Coronary artery (tissue), 2 donors: ENCODE measurements around the gene ZFHX3.

Experiments used
- DNase-seq: peaks from one replicate; pipeline ENCODE4 v3.0.0-alpha.2; 2017; ENCODE audit warnings: low spot score
- H3K27ac ChIP-seq, 2 donors: fragments of 200-600 bp; sonication (generic); one replicate each; pipeline ENCODE4 v1.5.1; 2016 to 2019
- H3K4me3 ChIP-seq: fragments of 200-600 bp; sonication (generic); 2 replicates; pipeline ENCODE4 v1.5.1; 2016; ENCODE audit warnings: mild to moderate bottlenecking, moderate library complexity
- CTCF ChIP-seq: fragments of 200-600 bp; sonication (generic); IDR thresholded peaks from one replicate; pipeline ENCODE4 v1.5.1; 2019; ENCODE audit warnings: antibody characterized with exemption

Gene ZFHX3

DNA sequence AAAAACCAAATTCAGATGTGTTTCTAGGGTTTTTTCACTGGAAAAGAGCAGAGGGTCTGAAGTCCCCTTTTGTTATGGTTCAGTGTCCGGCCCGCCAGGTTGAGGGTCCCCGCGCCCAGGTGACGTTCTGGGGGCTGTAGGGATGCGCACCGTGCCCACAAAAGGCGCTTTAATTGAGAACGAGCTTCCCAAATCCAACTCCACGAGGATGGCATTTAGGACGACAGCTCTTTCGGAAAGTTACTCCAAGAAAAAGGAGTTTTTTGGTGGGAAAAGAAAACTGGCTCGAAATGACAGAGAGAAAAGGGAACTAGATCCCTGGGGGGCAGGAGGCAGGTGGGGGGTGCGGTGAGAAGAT lies 15.9 kb upstream of the ZFHX3 start:
- peak overlapping the region; percentile 79 for H3K4me3 ChIP-seq
- TF ChIP-seq CTCF: no peak
- peak overlapping the region; percentile 99 for H3K27ac ChIP-seq
- no peak for DNase-seq

DNA sequence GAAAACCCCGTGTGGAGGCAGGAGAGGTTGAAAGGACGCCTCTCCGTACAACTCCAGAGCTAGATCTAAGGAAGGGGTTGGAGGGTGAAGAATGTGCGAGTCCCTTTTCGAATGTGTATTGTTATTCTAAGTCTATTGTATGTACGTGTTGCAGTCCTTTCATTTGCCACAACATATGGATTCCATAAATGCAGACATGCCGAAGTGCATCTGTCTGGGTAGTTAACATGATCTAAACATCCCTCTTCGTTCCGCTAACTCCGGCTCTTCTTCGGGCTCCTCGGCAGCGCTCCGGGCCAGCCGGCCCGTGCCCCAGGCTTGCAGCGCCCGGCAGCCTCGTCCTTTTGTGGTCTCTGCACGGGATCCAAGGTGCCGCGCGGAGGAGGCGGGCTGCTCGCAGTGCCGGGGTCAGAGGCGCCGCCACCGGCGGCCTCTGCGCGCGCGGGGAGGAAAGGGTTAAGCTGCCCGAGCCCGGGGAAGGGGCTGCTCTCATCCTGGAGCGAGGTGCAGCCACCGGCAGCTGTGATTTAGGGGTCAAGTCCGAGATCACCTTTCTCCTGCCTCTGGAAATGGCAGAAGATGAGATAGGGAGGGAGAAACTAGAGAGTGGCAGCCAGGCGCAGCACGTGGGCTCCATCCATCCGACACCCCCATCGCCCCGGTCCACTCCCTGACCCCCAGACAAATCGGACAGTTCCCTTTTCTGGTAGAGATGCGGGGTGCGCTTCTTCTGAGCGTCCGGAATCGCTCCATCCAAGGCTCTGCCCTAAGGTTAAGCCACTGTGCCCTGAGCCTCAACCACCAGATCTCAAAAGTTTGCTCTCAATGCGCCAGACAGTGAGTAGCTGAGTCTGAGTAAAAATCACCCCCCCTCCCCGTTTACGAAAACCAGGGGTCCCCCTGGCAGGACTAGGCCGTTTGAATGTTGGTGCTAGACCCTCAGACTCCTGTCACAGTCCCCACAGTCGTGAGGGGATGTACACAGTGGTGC lies 15.1 kb upstream of the ZFHX3 start:
- Histone ChIP-seq H3K27ac (peak overlapping the region; percentile 99), H3K4me3 (peak overlapping the region; percentile 79)
- peak; percentile 73 for DNase-seq
- no peak for TF ChIP-seq CTCF

GRCh38 chr16:73062001-73062616 lies 14.2 kb upstream of the ZFHX3 start:
- DNase-seq: no peak
- TF ChIP-seq CTCF: no peak
- Histone ChIP-seq H3K27ac (peak overlapping the region; percentile 99), H3K4me3 (peak overlapping the region; percentile 79)

- DNase-seq: peak; percentile 12
- no peak for TF ChIP-seq CTCF
- peak overlapping the region; percentile 79 for H3K4me3 ChIP-seq
- H3K27ac ChIP-seq: peak overlapping the region; percentile 98 to 99
Observed at GRCh38 chr16:73060892-73061490, 13.1 kb upstream of the ZFHX3 start.

DNA sequence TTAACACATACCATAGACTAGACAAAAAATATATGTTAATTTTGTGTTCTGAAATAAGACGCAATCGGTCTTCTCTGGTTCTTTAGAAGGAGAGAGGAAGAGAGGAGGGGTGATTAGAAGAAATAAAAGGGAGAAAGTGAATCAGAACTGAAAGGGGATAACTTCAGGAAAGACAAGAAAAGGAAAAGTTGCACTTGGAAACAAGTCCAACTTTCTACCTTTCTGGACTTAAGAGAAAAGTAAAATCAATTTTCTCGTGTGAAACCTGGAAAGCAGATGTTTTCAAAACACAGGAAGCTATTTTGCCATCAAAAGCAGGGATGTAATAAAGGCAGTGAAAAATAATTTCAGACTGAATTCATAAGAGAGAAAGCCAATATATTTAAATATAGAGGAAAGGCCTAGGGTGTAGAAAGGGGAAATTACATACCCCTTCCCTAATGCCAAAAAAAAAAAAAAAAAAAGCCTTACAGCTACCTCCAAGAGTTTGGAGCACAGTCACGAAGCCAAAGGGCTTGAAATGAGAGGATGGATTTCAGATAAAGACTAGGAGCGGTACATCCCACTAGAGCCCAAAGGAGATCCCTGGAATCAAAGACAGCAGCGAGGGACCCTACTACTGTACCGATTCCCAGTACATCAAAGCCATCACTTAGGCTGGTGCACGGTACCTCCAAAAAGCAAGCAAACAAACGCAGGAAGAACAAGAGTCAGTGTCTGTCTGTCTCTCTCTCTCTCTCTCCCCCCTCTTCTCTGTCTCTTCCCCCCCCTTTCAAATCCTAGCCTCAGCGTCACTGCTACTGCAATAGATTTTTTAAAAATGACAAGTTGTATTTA lies 12.1 kb upstream of the ZFHX3 start:
- DNase-seq: no peak
- H3K27ac ChIP-seq: peak overlapping the region; percentile 98 to 99
- peak overlapping the region; percentile 79 for H3K4me3 ChIP-seq
- TF ChIP-seq CTCF: no peak

DNA sequence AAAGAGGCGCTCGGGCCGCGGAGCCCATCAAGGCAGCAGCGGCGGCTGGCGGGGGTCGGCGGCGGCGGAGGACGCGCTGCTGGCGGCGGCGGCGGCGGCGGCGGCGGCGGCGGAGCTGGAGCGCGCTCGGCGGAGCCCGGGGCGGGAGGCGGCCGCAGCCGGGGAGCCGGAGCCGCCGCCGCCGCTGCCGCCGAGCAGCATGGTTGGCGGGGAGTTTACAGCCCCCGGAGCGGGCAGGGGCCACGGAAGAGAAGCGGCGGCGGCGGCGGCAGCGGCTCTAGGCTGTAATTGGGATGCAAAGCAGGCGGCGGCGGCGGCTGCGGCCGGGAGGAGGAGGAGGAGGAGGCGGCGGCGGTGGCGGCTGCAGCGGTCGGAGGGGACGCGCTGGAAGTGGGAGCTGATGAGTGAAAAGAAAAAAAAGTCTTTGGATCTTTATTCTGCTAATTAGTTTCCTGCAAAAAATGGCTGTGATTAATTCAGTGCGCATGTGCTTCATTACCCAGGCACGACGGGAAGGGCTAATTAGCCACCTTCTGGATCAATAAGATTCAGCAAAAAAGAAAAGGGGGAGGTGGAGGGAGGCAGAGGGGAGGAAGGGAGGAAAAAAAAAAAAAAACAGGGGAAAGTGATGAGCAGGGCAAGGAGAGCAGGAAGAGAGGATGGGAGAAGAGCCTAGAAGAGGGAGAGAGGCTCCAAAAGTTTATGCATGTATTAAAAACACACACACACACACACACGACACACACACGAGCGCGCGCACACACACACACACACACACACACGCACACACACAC lies 10.9 kb upstream of the ZFHX3 start:
- DNase-seq: no peak
- peak overlapping the region; percentile 98 to 99 for H3K27ac ChIP-seq
- peak overlapping the region; percentile 79 for H3K4me3 ChIP-seq
- TF ChIP-seq CTCF: no peak
